HG02610 (cell line): ENCODE measurements around the gene WWOX.

Experiments used
- ATAC-seq: cut with Tn5 transposase; IDR thresholded peaks from one replicate; pipeline ENCODE4 v1.9.1; 2021; ENCODE audit warnings: mild to moderate bottlenecking, moderate library complexity; ENCODE audit not compliant: unreplicated experiment

Gene WWOX

GRCh38 chr16:78189121-78189520, 89.7 kb downstream of the WWOX start:
- no peak for ATAC-seq

- ATAC-seq: no peak
Measured at GRCh38 chr16:78192734-78193488, 93.5 kb downstream of the WWOX start.

GRCh38 chr16:78194948-78195347, 95.5 kb downstream of the WWOX start:
- no peak for ATAC-seq

GRCh38 chr16:78195797-78196196, 96.3 kb downstream of the WWOX start:
- no peak for ATAC-seq

GRCh38 chr16:78196502-78196901, 97.0 kb downstream of the WWOX start:
- no peak for ATAC-seq

GRCh38 chr16:78198288-78198687, 98.8 kb downstream of the WWOX start:
- ATAC-seq: no peak

GRCh38 chr16:78199325-78200022, 100.0 kb downstream of the WWOX start:
- no peak for ATAC-seq

- ATAC-seq: no peak
Measured at GRCh38 chr16:78200023-78200389, 100.6 kb downstream of the WWOX start.

GRCh38 chr16:78200623-78201096, 101.2 kb downstream of the WWOX start:
- ATAC-seq: no peak

GRCh38 chr16:78205506-78205905, 106.1 kb downstream of the WWOX start:
- no peak for ATAC-seq

- ATAC-seq: no peak
Measured at GRCh38 chr16:78206623-78207223, 107.3 kb downstream of the WWOX start.

- ATAC-seq: no peak
Measured at GRCh38 chr16:78209951-78210661, 110.7 kb downstream of the WWOX start.

- no peak for ATAC-seq
Measured at GRCh38 chr16:78211020-78211599, 111.7 kb downstream of the WWOX start.

- no peak for ATAC-seq
Measured at GRCh38 chr16:78211946-78212345, 112.5 kb downstream of the WWOX start.

GRCh38 chr16:78212674-78213073, 113.2 kb downstream of the WWOX start:
- ATAC-seq: no peak

GRCh38 chr16:78213751-78214150, 114.3 kb downstream of the WWOX start:
- no peak for ATAC-seq

- no peak for ATAC-seq
Measured at GRCh38 chr16:78215222-78215621, 115.8 kb downstream of the WWOX start.

GRCh38 chr16:78216166-78216745, 116.8 kb downstream of the WWOX start:
- ATAC-seq: no peak

- ATAC-seq: no peak
Measured at GRCh38 chr16:78217276-78217675, 117.8 kb downstream of the WWOX start.

- no peak for ATAC-seq
Measured at GRCh38 chr16:78218279-78218678, 118.8 kb downstream of the WWOX start.
